Chondrocyte (in vitro differentiated cells): ENCODE data around the gene MAN1B1. TPM values are rescaled to one million over a fixed set of nuclear protein-coding genes. Genes with fewer than 3 reads are reported as not detected.

Source experiments
- DNase-seq: peaks from one replicate; pipeline ENCODE4 v3.0.0; 2021; ENCODE audit warnings: mixed read lengths, low spot score
- H3K27ac Mint-ChIP-seq: one replicate; pipeline ENCODE4 v1.8.0; 2021; ENCODE audit warnings: mild to moderate bottlenecking, moderate library complexity, mixed read lengths; ENCODE audit not compliant: unreplicated experiment
- H3K27me3 Mint-ChIP-seq: 2 replicates; pipeline ENCODE4 v1.8.0; 2021; ENCODE audit warnings: low read depth, mixed read lengths
- H3K36me3 Mint-ChIP-seq: 2 replicates; pipeline ENCODE4 v1.8.0; 2021; ENCODE audit warnings: low read depth, mixed read lengths
- H3K4me1 Mint-ChIP-seq: 2 replicates; pipeline ENCODE4 v1.8.0; 2021; ENCODE audit warnings: low read depth, mild to moderate bottlenecking, mixed read lengths
- H3K4me3 Mint-ChIP-seq: one replicate; pipeline ENCODE4 v1.8.0; 2021; ENCODE audit warnings: mild to moderate bottlenecking, moderate library complexity, mixed read lengths; ENCODE audit not compliant: unreplicated experiment
- H3K9me3 Mint-ChIP-seq: 2 replicates; pipeline ENCODE4 v1.8.0; 2021; ENCODE audit warnings: low read depth, mixed read lengths
- CTCF ChIP-seq: fragments of 200-600 bp; sonication (generic); IDR thresholded peaks from 2 replicates; pipeline ENCODE4 v1.5.0; 2021; ENCODE audit warnings: antibody characterized with exemption, mild to moderate bottlenecking, moderate library complexity
- total RNA-seq: library from RNA; stranded (reverse); gene quantifications from 3 replicates; pipeline ENCODE4 v1.2.1, GENCODE V29; 2021

The MAN1B1 gene
- total RNA-seq, 1 donor from 2014 or later: 117 TPM

DNA sequence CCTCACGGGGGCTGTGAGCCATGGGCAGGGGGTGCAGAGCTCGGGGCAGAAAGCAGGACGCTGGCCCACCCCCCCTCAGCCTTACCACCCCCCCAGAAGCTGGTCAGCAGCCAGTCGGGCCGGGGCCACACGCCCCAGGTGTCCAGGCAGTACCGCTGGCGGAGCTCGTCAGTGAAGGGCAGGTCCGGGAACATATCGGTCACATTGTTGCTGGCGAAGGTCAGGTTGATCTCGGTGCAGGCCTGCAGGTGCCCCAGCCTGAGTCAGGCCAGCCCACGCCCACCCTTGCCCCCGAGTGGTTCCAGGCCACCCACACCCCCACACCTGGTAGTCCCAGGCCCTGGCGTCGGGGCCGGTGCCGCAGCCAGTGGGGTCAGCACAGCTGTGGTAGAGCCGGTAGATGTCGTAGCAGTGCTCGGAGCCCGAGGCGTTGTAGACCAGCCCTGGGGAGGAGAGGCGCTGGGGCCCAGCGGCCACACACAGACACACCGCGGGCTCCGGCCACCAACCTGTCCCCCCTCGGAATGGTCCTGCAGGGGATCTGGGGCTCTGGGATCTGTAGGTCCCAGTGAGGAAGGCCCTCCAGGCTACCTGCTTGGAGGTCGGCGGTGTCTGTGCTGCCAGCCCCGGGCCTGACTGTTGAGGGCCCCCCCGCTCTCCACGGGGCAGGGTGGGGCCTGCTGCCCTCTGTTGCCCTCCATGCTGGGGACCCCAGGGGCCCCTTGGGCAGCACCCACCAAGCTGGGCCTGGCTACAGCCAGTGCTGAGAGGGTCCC lies 25.2 kb downstream of the MAN1B1 start:
- H3K27me3 Mint-ChIP-seq: no peaks in the 10 kb centered on the region
- peaks cover 2% of the 10 kb centered on the region for H3K36me3 Mint-ChIP-seq
- H3K9me3 Mint-ChIP-seq: no peaks in the 10 kb centered on the region
- H3K4me1 Mint-ChIP-seq: peaks cover 3% of the 10 kb centered on the region
- no peak overlapping the region for H3K4me3 Mint-ChIP-seq
- no peak overlapping the region for H3K27ac Mint-ChIP-seq
- no peak for TF ChIP-seq CTCF
- no peak for DNase-seq

- peaks cover 2% of the 10 kb centered on the region for H3K36me3 Mint-ChIP-seq
- no peak for DNase-seq
- H3K27me3 Mint-ChIP-seq: no peaks in the 10 kb centered on the region
- TF ChIP-seq CTCF: no peak
- H3K9me3 Mint-ChIP-seq: no peaks in the 10 kb centered on the region
- peaks cover 3% of the 10 kb centered on the region for H3K4me1 Mint-ChIP-seq
- no peak overlapping the region for H3K27ac Mint-ChIP-seq
- H3K4me3 Mint-ChIP-seq: peak overlapping the region; percentile 63
Observed at GRCh38 chr9:137112564-137113384, 26.0 kb downstream of the MAN1B1 start.

DNA sequence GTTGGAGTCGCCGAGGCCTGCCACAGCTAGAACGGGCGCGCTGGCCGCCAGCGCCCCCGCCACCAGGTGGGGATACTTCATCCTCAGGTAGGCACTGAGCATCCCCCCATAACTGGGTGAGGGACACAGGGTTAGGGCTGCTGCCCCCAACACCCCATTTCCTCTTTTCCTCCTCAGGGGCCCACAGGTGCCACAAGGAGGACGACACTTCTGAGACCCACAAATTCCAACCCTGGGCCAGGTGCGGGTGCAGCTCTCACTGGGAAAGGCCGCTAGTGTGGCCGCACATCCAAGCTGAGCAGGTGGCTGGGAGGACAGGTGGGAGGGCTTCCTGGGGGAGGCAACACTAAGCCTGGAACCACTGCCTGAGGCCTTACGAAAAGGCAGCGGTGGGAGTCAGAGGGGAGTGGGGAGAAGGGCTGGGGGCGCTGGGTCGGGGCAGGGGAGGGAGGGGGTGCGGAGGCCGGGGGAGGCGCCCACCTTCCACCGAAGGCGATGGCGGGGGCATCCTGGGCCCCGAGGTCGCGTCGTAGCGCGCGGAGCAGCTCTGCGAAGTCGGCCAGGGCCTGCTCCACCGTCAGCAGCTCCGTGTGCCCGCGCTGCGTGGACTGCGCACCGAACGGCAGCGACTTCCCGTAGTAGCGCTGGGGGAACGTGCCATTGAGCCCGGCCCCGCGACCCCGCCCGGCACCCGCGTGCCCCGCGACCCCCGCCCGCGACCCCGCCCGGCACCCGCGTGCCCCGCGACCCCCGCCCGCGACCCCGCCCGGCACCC lies 26.8 kb downstream of the MAN1B1 start:
- H3K36me3 Mint-ChIP-seq: peaks cover 2% of the 10 kb centered on the region
- no peak for DNase-seq
- peaks cover 3% of the 10 kb centered on the region for H3K4me1 Mint-ChIP-seq
- no peaks in the 10 kb centered on the region for H3K27me3 Mint-ChIP-seq
- peak overlapping the region; percentile 63 for H3K4me3 Mint-ChIP-seq
- H3K9me3 Mint-ChIP-seq: no peaks in the 10 kb centered on the region
- no peak for TF ChIP-seq CTCF
- H3K27ac Mint-ChIP-seq: no peak overlapping the region

DNA sequence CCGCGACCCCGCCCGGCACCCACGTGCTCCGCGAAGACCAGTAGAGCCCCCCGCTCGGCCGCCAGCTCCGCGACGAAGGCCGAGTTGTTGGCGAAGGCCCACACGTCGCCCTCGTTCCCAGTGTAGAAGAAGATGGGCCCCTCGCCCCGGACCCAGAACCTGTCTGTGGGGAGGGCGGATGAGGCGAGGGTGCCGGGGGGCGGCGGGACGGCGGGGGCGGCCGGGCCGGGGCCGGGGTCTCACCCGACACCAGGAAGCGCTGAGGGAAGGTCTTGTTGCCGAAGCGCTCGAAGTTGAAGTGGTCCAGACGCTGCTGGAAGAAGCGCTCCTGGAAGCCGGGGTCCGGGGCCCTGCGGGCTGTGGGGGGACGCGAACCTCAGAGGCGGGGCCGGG lies 27.4 kb downstream of the MAN1B1 start:
- Mint-ChIP-seq H3K4me3 (peak overlapping the region; percentile 36), H3K27me3 (no peaks in the 10 kb centered on the region), H3K36me3 (peaks cover 2% of the 10 kb centered on the region), H3K4me1 (peaks cover 3% of the 10 kb centered on the region), H3K9me3 (no peaks in the 10 kb centered on the region), H3K27ac (no peak overlapping the region)
- no peak for TF ChIP-seq CTCF
- no peak for DNase-seq
